ENCODE measurements around the gene MCF2L2. TPM values are rescaled to one million over a fixed set of nuclear protein-coding genes. Genes with fewer than 3 reads are reported as not detected.

The MCF2L2 gene
- polyA plus RNA-seq, 1 experiment = 0.11 TPM

- no peak for TF ChIP-seq CTCF (IDR thresholded peaks at IDR 0.05; ENCODE audit: insufficient read depth, low read depth, low read length)
- POLR2A ChIA-PET = no interaction called here
- CTCF ChIA-PET = no interaction called here
- Histone ChIP-seq H3K36me3 (ENCODE audit: control insufficient read depth, insufficient read depth, low read length) (no peaks in the 10 kb centered on the region), H3K4me3 (ENCODE audit: low read depth, low read length) (no peak overlapping the region), H3K27me3 (ENCODE audit: control insufficient read depth, insufficient read depth, low read length) (no peaks in the 10 kb centered on the region)
- DNase-seq (ENCODE audit: low read depth) = no peak
Observed at GRCh38 chr3:183332487-183332886, 95.9 kb downstream of the MCF2L2 start.

- no peaks in the 10 kb centered on the region for H3K36me3 ChIP-seq (ENCODE audit: control insufficient read depth, insufficient read depth, low read length)
- CTCF ChIA-PET = interaction anchor here (0.9 kb wide), 1 partner anchor 114 kb away, joined by 4 read pairs; no protein-coding TSS in a partner anchor
- DNase-seq (ENCODE audit: low read depth) = no peak
- POLR2A ChIA-PET = no interaction called here
- no peak overlapping the region for H3K4me3 ChIP-seq (ENCODE audit: low read depth, low read length)
- TF ChIP-seq CTCF (IDR thresholded peaks at IDR 0.05; ENCODE audit: insufficient read depth, low read depth, low read length) = no peak
- no peaks in the 10 kb centered on the region for H3K27me3 ChIP-seq (ENCODE audit: control insufficient read depth, insufficient read depth, low read length)
Observed at GRCh38 chr3:183331498-183331897, 96.9 kb downstream of the MCF2L2 start.

- ChIA-PET CTCF (no interaction called here), POLR2A (no interaction called here)
- no peak for DNase-seq (ENCODE audit: low read depth)
- Histone ChIP-seq H3K4me3 (ENCODE audit: low read depth, low read length) (no peak overlapping the region), H3K36me3 (ENCODE audit: control insufficient read depth, insufficient read depth, low read length) (no peaks in the 10 kb centered on the region), H3K27me3 (ENCODE audit: control insufficient read depth, insufficient read depth, low read length) (no peaks in the 10 kb centered on the region)
- no peak for TF ChIP-seq CTCF (IDR thresholded peaks at IDR 0.05; ENCODE audit: insufficient read depth, low read depth, low read length)
Observed at GRCh38 chr3:183330881-183331280, 97.5 kb downstream of the MCF2L2 start.

- H3K36me3 ChIP-seq (ENCODE audit: control insufficient read depth, insufficient read depth, low read length) = no peaks in the 10 kb centered on the region
- TF ChIP-seq CTCF (IDR thresholded peaks at IDR 0.05; ENCODE audit: insufficient read depth, low read depth, low read length) = no peak
- DNase-seq (ENCODE audit: low read depth) = no peak
- no peaks in the 10 kb centered on the region for H3K27me3 ChIP-seq (ENCODE audit: control insufficient read depth, insufficient read depth, low read length)
- no peak overlapping the region for H3K4me3 ChIP-seq (ENCODE audit: low read depth, low read length)
- CTCF ChIA-PET = interaction anchor here (0.8 kb wide), 1 partner anchor 9 kb away, joined by 3 read pairs; no protein-coding TSS in a partner anchor
- POLR2A ChIA-PET = no interaction called here
Observed at GRCh38 chr3:183329543-183329942, 98.9 kb downstream of the MCF2L2 start.

- Histone ChIP-seq H3K4me3 (ENCODE audit: low read depth, low read length) (no peak overlapping the region), H3K36me3 (ENCODE audit: control insufficient read depth, insufficient read depth, low read length) (no peaks in the 10 kb centered on the region), H3K27me3 (ENCODE audit: control insufficient read depth, insufficient read depth, low read length) (no peaks in the 10 kb centered on the region)
- TF ChIP-seq CTCF (IDR thresholded peaks at IDR 0.05; ENCODE audit: insufficient read depth, low read depth, low read length) = no peak
- ChIA-PET CTCF (interaction anchor here (0.8 kb wide), 1 partner anchor 8 kb away, joined by 3 read pairs; no protein-coding TSS in a partner anchor), POLR2A (no interaction called here)
- DNase-seq (ENCODE audit: low read depth) = no peak
Observed at GRCh38 chr3:183328823-183329222, 99.6 kb downstream of the MCF2L2 start.

All from BJ (cell line).